ENCODE results near the gene ARHGAP24. TPM values are rescaled to one million over a fixed set of nuclear protein-coding genes. Genes with fewer than 3 reads are reported as not detected.

Gene ARHGAP24
- total RNA-seq, 4 donors from 2014 or later, result 54.8 to 88.6 (median 62.6) TPM

DNA sequence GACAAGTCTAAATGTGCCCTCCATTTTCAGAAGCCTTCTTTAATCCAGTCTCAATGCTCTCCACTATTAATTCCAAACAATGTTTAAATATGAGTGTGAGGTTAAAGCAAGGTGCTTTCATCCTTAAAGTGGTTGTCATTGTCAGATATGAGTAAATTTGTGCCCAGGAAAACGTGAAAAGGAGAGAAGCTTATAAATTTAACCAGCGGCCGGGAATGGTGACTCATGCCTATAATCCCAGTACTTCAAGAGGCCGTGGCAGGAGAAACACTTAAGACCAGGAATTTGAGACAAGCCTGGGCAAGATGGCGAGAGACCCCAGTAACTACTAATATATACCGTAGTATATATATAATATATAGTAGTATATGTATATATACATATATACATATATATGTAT is 270.0 kb downstream of the ARHGAP24 start:
- TF ChIP-seq, protein P1, sequence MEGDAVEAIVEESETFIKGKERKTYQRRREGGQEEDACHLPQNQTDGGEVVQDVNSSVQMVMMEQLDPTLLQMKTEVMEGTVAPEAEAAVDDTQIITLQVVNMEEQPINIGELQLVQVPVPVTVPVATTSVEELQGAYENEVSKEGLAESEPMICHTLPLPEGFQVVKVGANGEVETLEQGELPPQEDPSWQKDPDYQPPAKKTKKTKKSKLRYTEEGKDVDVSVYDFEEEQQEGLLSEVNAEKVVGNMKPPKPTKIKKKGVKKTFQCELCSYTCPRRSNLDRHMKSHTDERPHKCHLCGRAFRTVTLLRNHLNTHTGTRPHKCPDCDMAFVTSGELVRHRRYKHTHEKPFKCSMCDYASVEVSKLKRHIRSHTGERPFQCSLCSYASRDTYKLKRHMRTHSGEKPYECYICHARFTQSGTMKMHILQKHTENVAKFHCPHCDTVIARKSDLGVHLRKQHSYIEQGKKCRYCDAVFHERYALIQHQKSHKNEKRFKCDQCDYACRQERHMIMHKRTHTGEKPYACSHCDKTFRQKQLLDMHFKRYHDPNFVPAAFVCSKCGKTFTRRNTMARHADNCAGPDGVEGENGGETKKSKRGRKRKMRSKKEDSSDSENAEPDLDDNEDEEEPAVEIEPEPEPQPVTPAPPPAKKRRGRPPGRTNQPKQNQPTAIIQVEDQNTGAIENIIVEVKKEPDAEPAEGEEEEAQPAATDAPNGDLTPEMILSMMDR (IDR thresholded peaks at IDR 0.05; ENCODE audit: low read depth), result no peak

DNA sequence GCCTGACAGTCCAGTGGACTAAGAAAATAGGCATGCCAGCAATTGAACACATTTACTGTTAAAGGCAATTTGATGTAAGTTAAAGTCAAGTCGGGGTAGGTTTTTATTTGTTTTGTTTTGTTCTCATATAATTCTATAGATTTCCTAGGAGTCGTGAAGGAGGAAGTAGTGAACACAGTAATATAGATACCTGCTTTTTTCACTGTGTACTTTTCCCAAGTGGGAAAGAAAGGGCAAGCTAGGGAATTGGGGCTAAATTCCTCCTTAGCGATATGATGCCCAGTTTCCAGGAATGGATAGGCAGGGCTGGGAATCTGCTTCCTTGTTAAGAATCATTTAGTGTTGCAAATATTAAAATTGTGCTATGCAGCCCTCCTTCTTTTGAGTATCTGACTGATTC is 271.0 kb downstream of the ARHGAP24 start:
- TF ChIP-seq, protein P1 (IDR thresholded peaks at IDR 0.05; ENCODE audit: low read depth), result no peak

DNA sequence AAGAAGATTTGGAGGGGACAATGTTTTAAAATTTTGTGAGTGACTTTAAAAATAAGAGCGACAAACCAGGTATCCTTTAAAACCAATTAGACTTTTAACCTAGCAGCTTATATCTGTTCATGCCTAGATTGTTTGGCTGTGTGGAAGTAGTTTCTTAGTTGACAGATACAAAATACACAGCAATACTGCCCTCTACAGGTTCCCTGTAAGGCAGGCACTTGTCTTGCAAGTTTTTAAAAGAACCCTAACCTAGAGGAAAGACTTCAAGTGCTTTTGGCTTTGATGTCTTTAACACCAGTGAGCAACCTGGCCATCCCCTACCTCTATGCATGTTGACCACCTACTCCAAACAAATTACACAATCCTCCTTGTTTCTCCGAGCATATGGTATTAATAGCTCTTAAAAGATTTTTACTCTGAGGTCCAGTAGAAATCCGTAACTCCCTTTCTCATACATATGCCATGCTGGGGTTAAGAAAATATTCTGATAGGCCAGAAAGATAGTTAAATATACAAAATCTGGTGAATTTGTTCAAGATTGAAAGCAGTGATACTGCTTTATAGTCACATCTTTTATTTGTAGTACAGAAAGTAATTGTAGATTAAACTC is 273.0 kb downstream of the ARHGAP24 start:
- TF ChIP-seq, protein P1 (IDR thresholded peaks at IDR 0.05; ENCODE audit: low read depth), result no peak

- TF ChIP-seq, protein P1 (IDR thresholded peaks at IDR 0.05; ENCODE audit: low read depth), result no peak
Measured at GRCh38 chr4:85748654-85749053, 273.7 kb downstream of the ARHGAP24 start.

GRCh38 chr4:85751866-85752265 is 276.9 kb downstream of the ARHGAP24 start:
- TF ChIP-seq, protein P1 (IDR thresholded peaks at IDR 0.05; ENCODE audit: low read depth), result no peak

DNA sequence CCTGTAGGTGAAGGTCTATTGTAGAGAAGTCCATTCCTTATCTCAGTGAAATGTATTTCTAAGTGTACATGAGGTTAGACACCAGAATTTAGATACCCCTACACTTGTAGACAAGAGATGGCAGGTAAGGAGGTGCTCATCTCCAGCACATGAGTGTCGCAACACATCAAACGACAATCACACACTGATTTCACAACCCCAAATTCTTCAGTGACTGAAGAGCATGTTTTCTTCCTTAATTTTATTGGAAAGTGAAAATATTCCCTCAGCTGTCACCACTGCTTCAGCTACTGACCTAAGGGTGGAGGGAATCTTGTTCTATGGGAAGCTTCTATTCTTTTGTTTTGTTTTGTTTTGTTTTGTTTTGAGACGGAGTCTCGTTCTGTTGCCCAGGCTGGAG is 280.3 kb downstream of the ARHGAP24 start:
- TF ChIP-seq, protein P1 (IDR thresholded peaks at IDR 0.05; ENCODE audit: low read depth), result no peak

GRCh38 chr4:85756938-85757337 is 282.0 kb downstream of the ARHGAP24 start:
- TF ChIP-seq, protein P1 (IDR thresholded peaks at IDR 0.05; ENCODE audit: low read depth), result no peak

Measured in subcutaneous adipose tissue (tissue), 4 donors.